B cell (primary cell): ENCODE results near the gene RAB11FIP3. TPM values are rescaled to one million over a fixed set of nuclear protein-coding genes. Genes with fewer than 3 reads are reported as not detected.

Source experiments
- ATAC-seq: fragments of 200-7000 bp; cut with Tn5 transposase; one replicate; pipeline ENCODE4 v1.10.0; 2021; ENCODE audit warnings: low read depth, mild to moderate bottlenecking, moderate number of reproducible peaks, moderate library complexity
- CTCF ChIA-PET: fragments of 350-600 bp; sonication (Branson Sonifier 250); formaldehyde crosslinking; loops from one replicate; lab custom pipeline; 2021; ENCODE audit warnings: antibody characterized with exemption, inconsistent platforms; lab: Charles Lee
- POLR2A ChIA-PET: fragments of 350-600 bp; sonication (Branson Sonifier 250); formaldehyde crosslinking; loops from one replicate; lab custom pipeline; 2021; ENCODE audit warnings: antibody characterized with exemption; lab: Charles Lee
- DNase-seq: peaks from one replicate; pipeline ENCODE4 v3.0.0; 2013
- H2AFZ ChIP-seq: 2 replicates; pipeline ENCODE4 v1.6.1; 2012; ENCODE audit warnings: mild to moderate bottlenecking, low read depth, low read length; ENCODE audit not compliant: insufficient read depth, poor library complexity, severe bottlenecking
- H3K27ac ChIP-seq, 2 donors: 1 replicate in 1 of 2; 2 replicates in 1 of 2; pipeline ENCODE4 v1.5.1; 2012 to 2013; ENCODE audit warnings: low read length in 2 of 2, mild to moderate bottlenecking in 2 of 2, moderate library complexity in 1 of 2
- H3K27me3 ChIP-seq, 4 experiments: fragments of 200-600 bp in 1 of 4; sonication (generic) in 1 of 4; replicated peaks in 1 of 4; 1 replicate in 2 of 4; 2 replicates in 2 of 4; pipeline versions ENCODE4 v1.6.1 to v1.7.0; 2013 to 2016; ENCODE audit warnings: low read length in 3 of 4, mild to moderate bottlenecking in 2 of 4, mixed read lengths in 1 of 4, moderate library complexity in 1 of 4; ENCODE audit not compliant: insufficient read depth in 4 of 4, control insufficient read depth in 3 of 4; ENCODE audit errors: control extremely low read depth in 1 of 4
- H3K36me3 ChIP-seq, 2 experiments: replicated peaks in 1 of 2; 1 replicate in 1 of 2; 2 replicates in 1 of 2; pipeline versions ENCODE4 v1.6.1 to v1.7.1; 2013; ENCODE audit warnings: low read length in 1 of 2; ENCODE audit not compliant: insufficient read depth in 2 of 2, control insufficient read depth in 1 of 2; ENCODE audit errors: control extremely low read depth in 1 of 2, extremely low read depth in 1 of 2
- H3K4me1 ChIP-seq, 2 donors: fragments of 200-600 bp in 1 of 2; sonication (generic) in 1 of 2; 1 replicate in 1 of 2; 2 replicates in 1 of 2; pipeline versions ENCODE4 v1.5.1 to v1.6.1; 2013 to 2017; ENCODE audit warnings: low read length in 2 of 2; ENCODE audit not compliant: control insufficient read depth in 2 of 2, insufficient read depth in 2 of 2
- H3K4me2 ChIP-seq: replicated peaks from 2 replicates; pipeline ENCODE3; 2012; ENCODE audit warnings: mild to moderate bottlenecking, low read depth, low read length; ENCODE audit not compliant: poor library complexity, severe bottlenecking
- H3K4me3 ChIP-seq, 5 experiments: fragments of 200-600 bp in 1 of 5; sonication (generic) in 1 of 5; 1 replicate in 3 of 5; 2 replicates in 2 of 5; pipeline versions ENCODE4 v1.5.1 to v1.7.0; 2011 to 2016; ENCODE audit warnings: low read length in 4 of 5, mild to moderate bottlenecking in 4 of 5, low read depth in 2 of 5, control low read depth in 1 of 5, moderate library complexity in 1 of 5; ENCODE audit not compliant: insufficient read depth in 1 of 5; ENCODE audit errors: control extremely low read depth in 1 of 5, extremely low read depth in 1 of 5
- H3K79me2 ChIP-seq: fragments of 200-600 bp; sonication (generic); one replicate; pipeline ENCODE4 v1.6.0; 2016; ENCODE audit warnings: low read length; ENCODE audit not compliant: control insufficient read depth, insufficient read depth
- H3K9ac ChIP-seq: fragments of 200-600 bp; sonication (generic); 2 replicates; pipeline ENCODE4 v1.6.1; 2017; ENCODE audit warnings: mild to moderate bottlenecking, low read length, moderate library complexity
- H3K9me3 ChIP-seq, 3 donors: one replicate each; pipeline versions ENCODE4 v1.6.1 to v1.7.1; 2013; ENCODE audit warnings: low read length in 2 of 3; ENCODE audit not compliant: control insufficient read depth in 2 of 3, insufficient read depth in 1 of 3; ENCODE audit errors: control extremely low read depth in 1 of 3
- H4K20me1 ChIP-seq: 2 replicates; pipeline ENCODE4 v1.6.0; 2012; ENCODE audit warnings: mild to moderate bottlenecking, low read length; ENCODE audit not compliant: insufficient read depth, control insufficient read depth, poor library complexity, severe bottlenecking
- H3K27ac Mint-ChIP-seq: one replicate; pipeline ENCODE4 v1.8.0; 2021; ENCODE audit warnings: mixed read lengths
- H3K27me3 Mint-ChIP-seq: one replicate; pipeline ENCODE4 v1.8.0; 2021; ENCODE audit warnings: mixed read lengths
- H3K4me1 Mint-ChIP-seq: one replicate; pipeline ENCODE4 v1.8.0; 2021; ENCODE audit warnings: mixed read lengths
- H3K4me3 Mint-ChIP-seq: one replicate; pipeline ENCODE4 v1.8.0; 2021; ENCODE audit warnings: mixed read lengths
- H3K9me3 Mint-ChIP-seq: one replicate; pipeline ENCODE4 v1.8.0; 2022; ENCODE audit warnings: mixed read lengths; ENCODE audit not compliant: insufficient read depth
- CTCF ChIP-seq: fragments of 200-600 bp; IDR thresholded peaks from one replicate; pipeline ENCODE4 v1.8.0; 2022; ENCODE audit warnings: antibody characterized with exemption, mild to moderate bottlenecking
- EZH2 ChIP-seq: IDR thresholded peaks from 2 replicates; pipeline ENCODE4 v1.6.1; 2012; ENCODE audit warnings: borderline replicate concordance, low read depth, mild to moderate bottlenecking, moderate library complexity, low read length; ENCODE audit not compliant: insufficient read depth, poor library complexity, severe bottlenecking
- WGBS: methylation state at CpG from one replicate; pipeline ENCODE4 v1.1.5; 2013; ENCODE audit warnings: missing lambda C conversion rate; ENCODE audit not compliant: insufficient coverage; 5-methylcytosine and 5-hydroxymethylcytosine counted together
- intact Hi-C: fragments of 100-400 bp; cut with micrococcal nuclease; formaldehyde crosslinking; loops from one replicate; pipeline ENCODE4 v1.10.0; 2022
- polyA plus RNA-seq: library from polyadenylated mRNA; depleted of rRNA; stranded (reverse); fragments of >200 nt; gene quantifications from 2 replicates; pipeline ENCODE4 v1.2.3, GENCODE V29; 2012
- total RNA-seq, 2 donors: library from RNA; stranded (reverse); fragments of 120-200 nt in 1 of 2; gene quantifications; 1 replicate in 1 of 2; 2 replicates in 1 of 2; pipeline versions ENCODE4 v1.2.3 to v1.2.4, GENCODE V29; 2013 to 2022

RAB11FIP3 gene
- total and polyA plus RNA-seq, 2 donors (not counting 1 experiment from before 2014, with no cell fraction given), result 24.3 to 57.2 TPM

- H3K4me1 Mint-ChIP-seq, result no peaks in the 10 kb centered on the region
- H3K9ac ChIP-seq, result no peak overlapping the region
- no peak overlapping the region for H2AFZ ChIP-seq
- H3K36me3 ChIP-seq, result peaks cover 0 to 9% of the 10 kb centered on the region in 2 experiments
- H3K4me3 ChIP-seq, result no peak overlapping the region
- no peak overlapping the region for H3K27ac ChIP-seq
- no peaks in the 10 kb centered on the region for H3K9me3 ChIP-seq
- H3K4me2 ChIP-seq, result no peak overlapping the region
- ChIA-PET CTCF (no interaction called here), POLR2A (no interaction called here)
- H3K27me3 Mint-ChIP-seq, result no peaks in the 10 kb centered on the region
- no peak overlapping the region for H3K4me3 Mint-ChIP-seq
- intact Hi-C loops, result no loop called here
- no peaks in the 10 kb centered on the region for H4K20me1 ChIP-seq
- no peaks in the 10 kb centered on the region for H3K4me1 ChIP-seq
- DNase-seq, result no peak
- H3K79me2 ChIP-seq, result no peaks in the 10 kb centered on the region
- ATAC-seq, result no peak
- no peaks in the 10 kb centered on the region for H3K27me3 ChIP-seq
- WGBS, result 92% methylated on average over 9 of the region's 19 CpGs
- no peaks in the 10 kb centered on the region for H3K9me3 Mint-ChIP-seq
- TF ChIP-seq CTCF (no peak), EZH2 (no peak)
- H3K27ac Mint-ChIP-seq, result no peak overlapping the region
Observed at GRCh38 chr16:474420-475122, 49.1 kb downstream of the RAB11FIP3 start.

DNA sequence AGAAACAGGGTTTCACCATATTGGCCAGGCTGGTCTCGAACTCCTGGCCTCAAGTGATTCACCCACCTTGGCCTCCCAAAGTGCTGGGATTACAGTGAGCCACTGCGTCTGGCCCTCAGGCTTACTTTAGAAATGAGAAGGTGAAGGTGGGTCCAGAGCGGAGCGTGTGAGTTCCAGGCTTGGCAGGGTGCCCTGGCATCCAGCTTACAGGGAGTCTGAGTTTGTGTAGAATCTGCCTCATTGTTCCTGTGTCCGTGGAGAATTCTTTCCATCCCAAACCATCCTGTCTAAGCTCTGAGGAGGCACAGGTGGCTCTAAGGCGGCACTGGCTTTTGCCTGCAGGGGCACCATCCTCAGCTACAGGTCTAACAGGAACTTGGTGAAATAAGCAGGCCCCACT lies 50.6 kb downstream of the RAB11FIP3 start:
- CTCF ChIA-PET, result no interaction called here
- no peak overlapping the region for H3K4me2 ChIP-seq

More for the DNA sequence above, 50.6 kb downstream of the RAB11FIP3 start:
- Histone ChIP-seq H3K9ac (no peak overlapping the region), H3K4me1 (no peaks in the 10 kb centered on the region), H3K9me3 (no peaks in the 10 kb centered on the region), H3K27ac (no peak overlapping the region), H3K27me3 (no peaks in the 10 kb centered on the region), H3K4me3 (no peak overlapping the region), H2AFZ (no peak overlapping the region), H3K79me2 (no peaks in the 10 kb centered on the region), H3K36me3 (peaks cover 0 to 9% of the 10 kb centered on the region in 2 experiments), H4K20me1 (no peaks in the 10 kb centered on the region)
- no peaks in the 10 kb centered on the region for H3K4me1 Mint-ChIP-seq
- H3K9me3 Mint-ChIP-seq, result no peaks in the 10 kb centered on the region
- 100% methylated on average over 3 of the region's 6 CpGs for WGBS
- no peak for ATAC-seq
- no peak for DNase-seq
- H3K27ac Mint-ChIP-seq, result no peak overlapping the region
- H3K4me3 Mint-ChIP-seq, result no peak overlapping the region
- TF ChIP-seq CTCF, result no peak
- TF ChIP-seq EZH2, result no peak
- intact Hi-C loops, result no loop called here
- H3K27me3 Mint-ChIP-seq, result no peaks in the 10 kb centered on the region
- POLR2A ChIA-PET, result no interaction called here
